HepG2 (cell line): ENCODE results near the gene CHN1.

Experiments
- BCLAF1 ChIP-seq: fragments of 450-650 bp; IDR thresholded peaks from 2 replicates; pipeline ENCODE4 v1.6.1; 2017; ENCODE audit warnings: mild to moderate bottlenecking
- KLF13 ChIP-seq: sonication (generic); formaldehyde crosslinking; IDR thresholded peaks from 2 replicates; pipeline ENCODE4 v1.4.0; 2020; ENCODE audit warnings: mild to moderate bottlenecking, missing genetic modification reagents
- NR0B2 ChIP-seq: sonication (generic); formaldehyde crosslinking; IDR thresholded peaks from 2 replicates; pipeline ENCODE4 v1.4.0; 2020; ENCODE audit warnings: mild to moderate bottlenecking, missing genetic modification reagents
- TCF12 ChIP-seq, 2 experiments: fragments of 450-650 bp in 1 of 2; sonication (generic) in 1 of 2; formaldehyde crosslinking in 1 of 2; IDR thresholded peaks; 2 replicates each; pipeline versions ENCODE4 v1.6.1 to v1.8.0; 2017 to 2022; ENCODE audit warnings: antibody characterized with exemption in 1 of 2, mild to moderate bottlenecking in 1 of 2, missing genetic modification reagents in 1 of 2, moderate library complexity in 1 of 2
- TRIM24 ChIP-seq: sonication (generic); formaldehyde crosslinking; IDR thresholded peaks from 2 replicates; pipeline ENCODE4 v1.8.0; 2022; ENCODE audit warnings: mild to moderate bottlenecking, missing genetic modification reagents
- YEATS2 ChIP-seq: sonication (generic); formaldehyde crosslinking; IDR thresholded peaks from 2 replicates; pipeline ENCODE4 v1.4.0; 2020; ENCODE audit warnings: missing genetic modification reagents, borderline replicate concordance
- YY1 ChIP-seq: IDR thresholded peaks from 2 replicates; pipeline ENCODE4 v1.6.1; 2011; ENCODE audit warnings: low read length, low read depth, moderate library complexity, mild to moderate bottlenecking; ENCODE audit not compliant: insufficient read depth, insufficient replicate concordance
- ZHX1 ChIP-seq: sonication (generic); formaldehyde crosslinking; IDR thresholded peaks from 2 replicates; pipeline ENCODE4 v1.8.1; 2022; ENCODE audit warnings: low read depth, mild to moderate bottlenecking, missing genetic modification reagents
- ZNF121 ChIP-seq: sonication (generic); formaldehyde crosslinking; IDR thresholded peaks from 2 replicates; pipeline ENCODE4 v1.5.0; 2020; ENCODE audit warnings: mild to moderate bottlenecking, missing genetic modification reagents
- ZNF232 ChIP-seq: sonication (generic); formaldehyde crosslinking; IDR thresholded peaks from 2 replicates; pipeline ENCODE4 v1.4.0; 2020; ENCODE audit warnings: missing genetic modification reagents, borderline replicate concordance
- ZNF253 ChIP-seq: sonication (generic); formaldehyde crosslinking; IDR thresholded peaks from 2 replicates; pipeline ENCODE4 v1.8.0; 2022; ENCODE audit warnings: mild to moderate bottlenecking, missing genetic modification reagents, borderline replicate concordance
- ZNF558 ChIP-seq: sonication (generic); formaldehyde crosslinking; IDR thresholded peaks from 2 replicates; pipeline ENCODE4 v1.9.0; 2022; ENCODE audit warnings: mild to moderate bottlenecking, missing genetic modification reagents, borderline replicate concordance
- ZSCAN20 ChIP-seq: sonication (generic); formaldehyde crosslinking; IDR thresholded peaks from 2 replicates; pipeline ENCODE4 v1.4.0; 2020; ENCODE audit warnings: missing genetic modification reagents, mild to moderate bottlenecking, borderline replicate concordance
- TF ChIP-seq, protein P1 (sequence below): sonication (generic); formaldehyde crosslinking; IDR thresholded peaks from 2 replicates; pipeline ENCODE4 v1.5.0; 2020; ENCODE audit warnings: mild to moderate bottlenecking, missing genetic modification reagents, moderate library complexity

- TF ChIP-seq KLF13 (no peak), NR0B2 (no peak), TCF12 (IDR thresholded peaks at IDR 0.05) (no peak), TCF12 (CRISPR knock-in tag; IDR thresholded peaks at IDR 0.05) (no peak), BCLAF1 (no peak), YEATS2 (CRISPR knock-in tag) (no peak), ZNF253 (no peak), ZNF121 (CRISPR knock-in tag) (no peak), ZNF232 (no peak), ZNF558 (CRISPR knock-in tag) (no peak), TRIM24 (CRISPR knock-in tag) (no peak), ZHX1 (CRISPR knock-in tag) (no peak), YY1 (no peak), ZSCAN20 (CRISPR knock-in tag) (no peak)
- TF ChIP-seq, protein P1, sequence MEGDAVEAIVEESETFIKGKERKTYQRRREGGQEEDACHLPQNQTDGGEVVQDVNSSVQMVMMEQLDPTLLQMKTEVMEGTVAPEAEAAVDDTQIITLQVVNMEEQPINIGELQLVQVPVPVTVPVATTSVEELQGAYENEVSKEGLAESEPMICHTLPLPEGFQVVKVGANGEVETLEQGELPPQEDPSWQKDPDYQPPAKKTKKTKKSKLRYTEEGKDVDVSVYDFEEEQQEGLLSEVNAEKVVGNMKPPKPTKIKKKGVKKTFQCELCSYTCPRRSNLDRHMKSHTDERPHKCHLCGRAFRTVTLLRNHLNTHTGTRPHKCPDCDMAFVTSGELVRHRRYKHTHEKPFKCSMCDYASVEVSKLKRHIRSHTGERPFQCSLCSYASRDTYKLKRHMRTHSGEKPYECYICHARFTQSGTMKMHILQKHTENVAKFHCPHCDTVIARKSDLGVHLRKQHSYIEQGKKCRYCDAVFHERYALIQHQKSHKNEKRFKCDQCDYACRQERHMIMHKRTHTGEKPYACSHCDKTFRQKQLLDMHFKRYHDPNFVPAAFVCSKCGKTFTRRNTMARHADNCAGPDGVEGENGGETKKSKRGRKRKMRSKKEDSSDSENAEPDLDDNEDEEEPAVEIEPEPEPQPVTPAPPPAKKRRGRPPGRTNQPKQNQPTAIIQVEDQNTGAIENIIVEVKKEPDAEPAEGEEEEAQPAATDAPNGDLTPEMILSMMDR (CRISPR knock-in tag), result no peak
Observed at GRCh38 chr2:175025946-175026345, 20.8 kb upstream of the CHN1 start.
